GM20000 (cell line): Measurements from ENCODE around the gene REXO1.
A peak's percentile ranks its signal among the peaks of the same experiment; 100 is the strongest.

ENCODE experiments used
- DNase-seq: peaks from one replicate; pipeline ENCODE4 v3.0.0; 2012; ENCODE audit warnings: low spot score
- TF ChIP-seq, protein P1 (sequence below): IDR thresholded peaks from 2 replicates; pipeline ENCODE4 v1.5.1; 2012; ENCODE audit warnings: mild to moderate bottlenecking, control low read depth; ENCODE audit errors: extremely low read depth, missing control alignments

The REXO1 gene

DNA sequence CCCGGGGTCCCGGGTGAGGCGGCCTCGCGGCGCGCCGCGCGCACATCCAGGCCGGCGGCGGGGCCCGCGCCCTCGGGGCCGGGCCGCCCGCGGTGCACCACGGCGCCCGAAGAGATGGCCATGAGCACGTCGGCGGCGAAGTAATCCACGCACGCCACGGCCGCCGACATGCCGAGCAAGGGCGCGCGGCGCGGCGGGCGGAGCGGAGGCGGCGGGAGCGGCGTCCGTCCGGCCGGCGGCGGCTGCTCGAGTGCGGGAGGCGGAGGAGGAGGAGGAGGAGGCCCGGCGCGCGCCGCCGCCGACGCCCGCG lies 15.0 kb upstream of the REXO1 start, which contains the start of gene KLF16:
KLF16 (minus strand) TSS at position 252 of the 310 bp plus-strand sequence; CDS start at position 170, 82 bp downstream.
- DNase-seq, result no peak
- TF ChIP-seq, protein P1, sequence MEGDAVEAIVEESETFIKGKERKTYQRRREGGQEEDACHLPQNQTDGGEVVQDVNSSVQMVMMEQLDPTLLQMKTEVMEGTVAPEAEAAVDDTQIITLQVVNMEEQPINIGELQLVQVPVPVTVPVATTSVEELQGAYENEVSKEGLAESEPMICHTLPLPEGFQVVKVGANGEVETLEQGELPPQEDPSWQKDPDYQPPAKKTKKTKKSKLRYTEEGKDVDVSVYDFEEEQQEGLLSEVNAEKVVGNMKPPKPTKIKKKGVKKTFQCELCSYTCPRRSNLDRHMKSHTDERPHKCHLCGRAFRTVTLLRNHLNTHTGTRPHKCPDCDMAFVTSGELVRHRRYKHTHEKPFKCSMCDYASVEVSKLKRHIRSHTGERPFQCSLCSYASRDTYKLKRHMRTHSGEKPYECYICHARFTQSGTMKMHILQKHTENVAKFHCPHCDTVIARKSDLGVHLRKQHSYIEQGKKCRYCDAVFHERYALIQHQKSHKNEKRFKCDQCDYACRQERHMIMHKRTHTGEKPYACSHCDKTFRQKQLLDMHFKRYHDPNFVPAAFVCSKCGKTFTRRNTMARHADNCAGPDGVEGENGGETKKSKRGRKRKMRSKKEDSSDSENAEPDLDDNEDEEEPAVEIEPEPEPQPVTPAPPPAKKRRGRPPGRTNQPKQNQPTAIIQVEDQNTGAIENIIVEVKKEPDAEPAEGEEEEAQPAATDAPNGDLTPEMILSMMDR, result no peak

DNA sequence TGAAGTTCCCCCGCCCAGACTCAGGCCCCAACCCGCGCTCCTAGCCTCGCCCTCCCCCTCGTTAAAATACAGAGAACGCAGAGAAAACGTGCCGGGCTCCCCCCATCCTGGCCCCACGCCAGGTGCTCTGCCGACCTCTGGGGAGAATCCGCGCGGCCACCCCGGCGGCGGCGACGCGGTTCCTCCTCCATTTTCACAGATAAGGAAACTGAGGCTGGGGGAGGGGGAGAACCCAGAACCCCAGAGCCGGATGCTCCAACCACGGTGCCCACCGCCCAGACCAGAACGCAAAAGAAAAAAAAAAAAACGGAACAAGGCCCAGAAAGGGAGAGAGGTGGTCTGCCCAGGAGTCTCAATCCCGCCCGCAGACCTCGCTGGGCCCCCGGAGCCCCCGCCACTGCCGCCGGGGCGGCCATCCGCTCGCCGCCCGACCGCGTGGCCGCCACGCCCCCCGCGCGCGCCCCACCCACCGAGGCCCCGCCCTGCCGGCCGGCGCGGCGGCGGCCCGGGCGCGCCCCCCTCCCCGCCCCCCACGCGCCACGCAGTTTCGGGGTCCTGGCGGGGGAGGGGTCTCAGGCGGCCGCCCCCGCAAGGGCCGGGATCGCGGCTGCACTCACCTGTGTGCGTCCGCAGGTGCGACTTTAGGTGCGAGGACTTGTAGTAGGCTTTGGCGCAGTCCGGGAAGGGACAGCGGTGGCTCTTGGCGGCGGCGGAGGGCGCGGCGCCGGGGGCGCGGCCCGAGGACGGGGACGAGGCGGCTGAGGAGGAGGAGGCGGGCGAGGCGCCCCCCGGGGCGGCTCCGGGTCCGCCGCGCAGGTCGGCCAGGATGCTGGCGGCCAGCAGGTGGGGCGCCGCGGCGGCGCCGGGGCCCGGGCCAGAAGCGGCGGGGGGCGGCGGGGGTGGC lies 14.4 kb upstream of the REXO1 start:
- TF ChIP-seq, protein P1, result no peak
- peak; percentile 88 for DNase-seq

DNA sequence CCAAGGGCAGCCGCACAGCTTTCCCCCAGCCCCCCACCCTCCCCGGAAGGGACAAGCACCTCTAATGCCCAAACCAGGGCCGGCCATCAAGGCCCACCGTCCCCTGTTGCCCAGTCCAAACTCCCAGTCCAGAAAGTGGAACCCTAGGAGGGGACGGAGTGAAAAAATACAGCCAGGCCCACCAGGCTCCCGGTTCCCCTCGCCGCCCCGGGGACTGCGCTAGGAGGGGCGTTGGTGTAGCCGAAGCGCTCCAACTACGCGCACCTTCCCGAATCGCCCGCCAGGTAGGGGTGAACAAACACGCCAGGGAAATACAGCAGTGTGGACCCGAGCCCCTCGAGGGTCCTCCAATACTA lies 13.8 kb upstream of the REXO1 start:
- DNase-seq, result no peak
- TF ChIP-seq, protein P1, result no peak

DNA sequence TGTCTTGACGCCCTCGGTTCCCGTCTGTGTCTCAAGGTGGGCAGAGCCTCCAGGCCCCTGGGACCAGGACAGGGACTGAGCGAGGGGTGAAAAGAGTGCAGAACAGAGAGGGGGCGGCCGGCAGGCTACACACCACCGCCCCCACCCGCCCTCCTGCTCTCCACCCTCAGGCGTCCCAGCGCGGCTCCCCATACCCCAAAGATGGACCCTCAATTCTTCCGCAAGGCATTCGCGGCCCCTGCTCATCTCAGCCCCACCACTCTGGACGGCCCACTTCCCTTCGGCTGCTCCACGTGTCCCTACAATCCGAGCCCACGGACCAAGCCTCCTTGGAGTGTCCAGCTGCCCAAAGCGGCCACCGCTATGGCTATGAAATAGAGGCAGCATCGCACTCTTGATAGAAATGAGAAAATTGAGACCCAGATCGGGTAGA lies 13.3 kb upstream of the REXO1 start:
- TF ChIP-seq, protein P1, result no peak

DNA sequence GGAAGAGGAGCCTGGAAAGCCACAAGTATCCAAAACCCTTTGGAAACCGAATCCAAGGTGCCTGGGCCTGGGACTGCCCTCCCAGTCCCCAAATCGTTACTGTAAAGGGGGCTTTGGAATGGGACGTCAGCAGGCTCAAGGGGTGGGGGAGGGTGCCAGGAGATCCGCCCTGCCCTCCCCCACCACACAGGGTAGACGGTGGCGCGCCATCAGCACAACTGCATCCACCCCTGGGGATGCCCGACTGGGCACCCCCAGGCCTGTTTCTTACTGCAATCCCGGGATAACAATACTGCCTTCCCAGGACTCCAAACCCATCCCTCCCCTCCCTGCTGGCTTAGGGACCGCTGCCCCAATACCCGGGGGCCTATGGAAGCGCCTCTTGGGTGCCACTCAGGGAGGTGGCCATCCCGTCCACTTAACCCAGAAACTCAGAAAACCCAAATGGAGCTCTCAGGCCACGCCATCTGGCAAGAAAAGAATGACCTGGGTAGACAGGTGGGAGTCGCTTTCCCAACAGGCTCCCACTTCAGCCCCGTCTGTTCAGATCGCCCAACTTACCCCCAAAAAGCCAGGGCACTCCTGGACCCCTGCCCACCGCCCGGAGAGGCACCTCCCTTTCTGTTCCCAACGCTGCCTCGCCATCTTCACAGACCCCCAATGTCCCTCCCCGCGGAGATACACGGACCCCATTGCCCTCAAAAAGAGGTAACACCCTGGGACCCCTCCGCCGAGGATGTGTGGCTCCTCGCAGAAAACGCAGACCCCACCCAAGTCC lies 12.7 kb upstream of the REXO1 start:
- DNase-seq, result no peak
- TF ChIP-seq, protein P1, result no peak

More for the DNA sequence above, 13.3 kb upstream of the REXO1 start:
- no peak for DNase-seq

DNA sequence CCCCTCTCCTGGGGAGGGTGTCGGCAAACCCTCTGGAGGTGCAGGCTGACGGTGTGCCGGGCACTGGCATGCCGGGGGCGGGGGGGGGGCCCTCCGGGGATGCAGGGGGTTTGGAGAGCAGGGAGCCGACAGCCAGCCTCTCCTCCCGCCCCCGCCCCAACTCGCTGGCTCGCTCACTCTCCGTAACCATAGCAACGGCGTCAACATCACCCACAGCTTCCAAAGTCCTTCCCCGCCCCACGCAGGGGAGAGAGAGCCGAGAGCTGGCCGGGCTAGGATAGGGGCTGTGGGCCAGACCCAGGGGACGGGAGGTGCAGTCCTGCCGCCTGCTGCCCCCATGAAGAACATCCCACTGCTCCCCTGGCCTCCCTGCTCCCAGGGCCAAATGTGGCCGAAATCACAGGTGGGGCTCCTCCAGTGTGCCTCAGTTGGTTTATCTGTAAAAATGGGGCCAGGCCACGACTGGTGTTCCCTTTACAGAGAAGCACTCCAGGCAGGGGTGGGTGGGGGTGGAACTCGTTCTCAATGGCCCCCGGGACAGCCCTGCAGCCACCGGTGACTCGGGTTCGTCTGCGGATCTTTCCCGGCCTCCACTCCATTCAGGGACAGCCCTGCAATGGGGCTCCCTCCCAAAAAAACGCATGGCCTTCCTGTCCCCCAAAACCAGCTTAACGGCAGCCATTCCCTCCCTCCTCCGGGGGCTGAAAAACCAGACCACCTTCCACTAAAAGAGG lies 11.9 kb upstream of the REXO1 start:
- DNase-seq, result no peak
- TF ChIP-seq, protein P1, result no peak

DNA sequence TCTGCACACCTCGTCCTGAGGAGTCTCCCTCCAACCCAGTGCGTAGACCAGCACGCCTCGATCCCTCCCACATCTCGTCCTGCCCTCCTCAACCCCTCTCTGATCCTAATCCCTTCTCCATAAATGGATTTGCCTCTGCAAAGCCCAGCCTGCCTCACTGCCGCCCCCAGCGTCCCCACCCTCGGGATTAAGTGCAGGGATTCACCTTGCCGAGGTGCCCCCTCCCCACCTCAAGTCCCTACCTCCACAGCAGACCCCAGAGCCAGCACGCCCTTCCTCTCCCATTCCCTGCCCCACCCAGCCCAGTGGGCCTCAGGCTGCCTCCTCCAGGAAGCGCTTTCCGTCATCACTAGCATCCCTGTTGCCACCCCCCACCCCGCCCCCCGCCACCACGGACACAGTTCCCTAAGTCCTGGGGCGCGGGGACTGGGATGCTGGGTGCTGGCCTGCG lies 11.1 kb upstream of the REXO1 start:
- TF ChIP-seq, protein P1, result no peak
- no peak for DNase-seq
